ENCODE data around the gene FSD1.
A peak's percentile ranks its signal among the peaks of the same experiment; 100 is the strongest.

Gene FSD1

GRCh38 chr19:4369888-4370260 is 65.5 kb downstream of the FSD1 start:
- intact Hi-C loops (cut with DNase I): no loop called here
- DNase-seq: peak in 40 of 42 donors; percentile 45 to 85 (median 69)

DNA sequence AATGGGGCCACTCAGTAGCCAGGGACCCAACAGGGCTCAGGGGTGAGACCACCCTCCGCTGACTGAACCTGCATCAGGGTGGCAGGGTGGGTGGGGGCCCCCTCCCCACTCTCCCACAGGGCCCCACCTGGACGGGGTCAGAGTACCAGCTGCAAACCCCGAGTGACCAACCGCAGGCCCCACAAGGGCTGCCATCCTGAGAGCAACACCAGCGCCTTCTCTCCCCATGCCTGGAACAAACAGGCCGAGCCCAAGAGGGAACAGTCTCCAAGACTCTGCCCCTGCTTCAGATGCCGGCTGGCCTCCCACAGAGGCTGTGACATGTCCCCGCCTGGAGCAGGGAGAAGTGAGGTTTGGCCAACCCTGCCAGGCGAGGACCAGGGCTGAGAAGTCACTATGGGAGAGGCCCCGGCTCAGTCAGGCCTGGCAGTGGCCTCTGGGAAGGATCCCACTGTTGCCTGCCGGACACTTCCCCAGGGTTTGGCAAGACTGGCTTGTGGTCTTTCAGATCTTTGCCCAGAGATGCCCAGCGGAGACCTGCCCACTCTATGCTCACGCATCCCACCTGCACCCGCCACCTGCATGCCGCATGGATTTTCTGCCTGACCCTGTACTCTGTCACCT is 66.1 kb downstream of the FSD1 start:
- intact Hi-C loops (cut with DNase I): no loop called here
- DNase-seq: no peak

DNA sequence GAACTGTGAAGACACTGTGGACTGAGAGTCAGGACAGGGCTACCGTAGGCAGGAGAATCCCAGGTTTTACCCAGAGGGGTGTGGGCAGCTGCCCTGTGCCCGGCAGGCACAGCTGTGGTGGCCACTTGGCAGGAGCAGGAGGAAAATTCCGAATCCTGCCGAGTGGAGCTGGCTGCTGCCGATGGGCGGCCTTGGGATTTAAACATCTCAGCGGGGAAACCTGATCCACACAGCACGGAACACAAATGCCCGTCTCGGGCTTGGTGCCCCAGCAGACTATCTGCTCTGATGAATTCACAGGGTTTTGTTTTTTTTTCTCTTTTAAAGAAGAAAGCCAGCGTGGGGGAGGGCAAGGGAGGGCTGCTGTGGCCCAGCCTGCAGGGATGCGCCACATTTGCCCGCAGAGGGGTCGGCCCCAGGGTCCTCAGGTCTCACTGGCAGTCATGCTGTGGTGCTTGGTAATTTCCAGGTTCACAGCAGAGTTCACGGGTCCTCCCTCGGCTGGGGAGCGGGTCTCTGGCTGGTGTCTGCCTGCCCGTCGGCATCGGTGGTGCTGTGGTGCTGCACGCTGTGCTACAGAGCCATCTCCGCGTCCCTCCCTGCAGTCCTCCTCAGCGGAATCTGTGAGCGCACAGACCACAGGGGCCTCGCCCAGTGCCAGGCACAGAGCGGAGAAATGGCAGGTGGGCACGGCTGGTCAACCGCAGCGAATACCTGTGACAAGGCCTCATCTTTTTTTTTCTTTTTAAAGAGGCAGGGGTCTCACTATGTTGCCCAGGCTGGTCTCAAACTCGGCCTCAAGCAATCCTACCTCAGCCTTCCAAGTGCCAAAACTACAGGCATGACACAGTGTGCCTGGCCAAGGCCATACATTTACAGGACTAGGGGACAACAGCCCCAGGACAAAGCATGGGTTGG is 67.1 kb downstream of the FSD1 start:
- no peak for DNase-seq
- intact Hi-C loops (cut with DNase I): no loop called here

GRCh38 chr19:4372165-4373012 is 68.0 kb downstream of the FSD1 start:
- no peak for DNase-seq
- intact Hi-C loops (cut with DNase I): no loop called here

- no peak for DNase-seq
- intact Hi-C loops (cut with DNase I): no loop called here
These were observed 68.6 kb downstream of the FSD1 start for GRCh38 chr19:4373013-4373367.
